Choroid plexus epithelial cell (primary cell): Measurements from ENCODE around the gene TSSK2.

Source experiments
- DNase-seq: peaks from one replicate; pipeline ENCODE4 v3.0.0-alpha.2; 2010; ENCODE audit warnings: low read depth
- H3K4me3 ChIP-seq: 2 replicates; pipeline ENCODE4 v1.5.1; 2011; ENCODE audit warnings: low read depth, mild to moderate bottlenecking, control low read depth, low read length, moderate library complexity
- CTCF ChIP-seq: conservative IDR thresholded peaks from 2 replicates; pipeline ENCODE4 v1.5.1; 2011; ENCODE audit warnings: low read depth, mild to moderate bottlenecking, control low read depth, inconsistent platforms, low read length, moderate library complexity

TSSK2 gene

DNA sequence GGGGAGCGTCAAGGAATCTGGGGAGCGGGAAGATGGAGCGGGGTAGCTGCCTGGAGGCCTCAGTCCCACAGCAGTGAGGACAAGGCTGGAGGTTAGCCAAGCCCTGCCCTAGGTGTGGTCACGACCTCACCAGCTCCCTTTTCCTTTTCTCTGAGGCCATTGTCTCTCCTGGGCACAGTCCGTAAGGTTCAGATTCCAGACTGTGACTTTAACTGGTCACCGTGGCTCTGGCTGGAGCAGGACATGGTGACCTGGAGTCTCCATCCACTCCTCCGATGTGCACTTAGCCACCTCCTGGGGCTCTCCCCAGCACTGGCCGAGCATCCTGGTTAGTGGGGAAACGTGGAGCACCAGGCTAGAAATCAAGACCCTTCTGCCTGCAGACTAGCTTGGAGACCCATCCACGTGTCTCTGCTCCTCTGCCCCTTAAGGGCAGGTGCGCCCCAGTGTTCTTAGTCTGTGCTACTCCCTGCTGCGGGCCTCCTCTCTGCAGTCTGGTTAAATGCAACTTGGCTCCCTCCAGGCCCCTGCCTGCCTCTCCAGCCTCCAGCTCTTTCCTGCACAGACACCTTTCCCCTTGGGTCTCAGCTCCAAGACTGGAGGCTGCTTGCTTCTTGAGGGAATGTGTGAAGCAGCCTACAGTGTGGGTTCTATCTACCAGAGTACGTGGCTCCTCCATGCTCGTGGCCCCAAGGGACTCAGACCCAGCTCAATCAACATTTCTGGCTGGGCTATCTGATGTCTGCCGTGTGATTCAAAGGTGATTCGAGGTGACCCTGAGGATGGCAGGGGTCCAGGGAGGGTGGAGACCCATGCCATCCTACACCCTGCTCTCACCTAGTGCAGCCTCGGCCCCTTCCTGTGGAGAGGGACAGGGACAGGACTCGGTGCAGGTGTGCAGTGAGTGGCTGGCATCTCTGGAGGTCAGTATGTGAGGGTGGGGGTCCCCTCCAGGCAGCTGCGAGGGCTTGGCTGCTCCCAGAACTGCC, 42.2 kb downstream of the TSSK2 start:
- H3K4me3 ChIP-seq, result peak overlapping the region; percentile 87
- DNase-seq, result no peak
- TF ChIP-seq CTCF, result no peak

DNA sequence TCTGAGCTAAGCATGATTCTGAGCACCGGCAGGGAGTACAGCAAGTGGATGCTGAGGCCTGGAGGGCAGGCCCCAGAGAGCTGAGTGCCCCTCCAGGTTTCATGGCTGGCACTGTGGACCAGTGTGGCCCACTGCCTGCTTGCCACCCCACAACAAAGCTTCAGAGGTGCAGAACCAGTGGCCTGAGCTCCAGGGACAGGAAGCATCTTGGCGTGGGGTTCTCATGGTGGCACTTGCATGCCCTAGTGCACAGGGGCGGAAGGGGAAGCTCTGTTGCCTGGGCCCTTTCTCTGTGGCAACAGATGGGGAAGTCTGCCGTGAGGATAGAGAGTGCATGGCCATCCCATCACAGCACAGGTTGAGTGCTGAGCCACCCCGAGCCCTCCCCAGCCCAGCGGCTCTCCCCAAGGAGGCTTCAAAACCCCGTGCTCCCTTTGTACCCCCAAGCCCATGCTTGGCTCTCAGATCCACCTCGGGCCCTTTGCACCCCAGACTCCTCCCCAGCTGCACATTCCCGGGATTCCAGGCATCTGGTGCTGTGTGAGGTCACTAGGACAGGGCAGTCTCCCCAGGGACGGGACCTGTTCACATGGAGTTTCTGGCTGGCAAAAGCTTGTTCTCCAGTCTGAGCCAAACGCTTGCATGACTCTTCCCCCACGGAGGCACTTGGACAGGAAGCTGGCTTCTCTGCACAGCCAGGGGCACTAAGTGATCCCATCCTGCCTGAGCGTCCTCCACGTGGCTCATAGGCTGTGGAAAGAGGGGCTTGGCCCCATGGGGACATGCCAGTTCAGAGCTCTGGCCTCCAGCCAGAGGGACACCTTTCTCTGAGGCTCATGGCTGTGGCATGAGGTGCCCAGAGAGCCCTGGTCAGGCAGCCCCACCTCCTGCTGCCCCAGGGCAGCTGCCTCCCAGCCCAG, 43.3 kb downstream of the TSSK2 start:
- DNase-seq, result peak; percentile 75
- no peak for TF ChIP-seq CTCF
- no peak overlapping the region for H3K4me3 ChIP-seq

DNA sequence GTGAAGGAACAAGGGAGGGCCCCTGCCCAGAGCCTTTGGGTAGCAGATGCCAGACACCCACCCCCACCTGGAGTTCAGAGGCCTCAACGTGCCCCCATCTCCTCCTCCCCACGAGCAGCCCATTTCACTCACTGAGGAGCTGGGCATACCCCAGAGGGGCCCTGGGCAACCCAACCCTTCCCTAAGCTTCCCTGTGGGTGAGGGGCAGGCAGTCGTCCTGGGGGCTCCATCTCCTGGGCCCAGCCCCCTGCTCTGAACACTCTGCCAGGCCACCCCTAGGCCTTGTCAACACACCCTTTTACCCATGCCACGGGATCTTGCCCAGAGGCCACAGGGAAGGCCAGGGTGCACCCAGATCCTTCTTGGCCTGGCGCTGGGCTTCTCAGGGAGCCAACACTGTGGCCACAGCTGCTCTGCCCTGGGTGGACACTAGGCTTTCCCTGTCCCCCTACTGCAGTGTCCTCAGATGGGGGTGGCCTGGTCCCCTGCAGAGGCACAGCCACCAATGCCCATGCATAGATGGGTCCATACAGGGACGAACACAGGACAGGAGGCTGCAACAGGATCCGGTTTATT, 44.0 kb downstream of the TSSK2 start:
- DNase-seq, result no peak
- TF ChIP-seq CTCF, result no peak
- H3K4me3 ChIP-seq, result no peak overlapping the region

DNA sequence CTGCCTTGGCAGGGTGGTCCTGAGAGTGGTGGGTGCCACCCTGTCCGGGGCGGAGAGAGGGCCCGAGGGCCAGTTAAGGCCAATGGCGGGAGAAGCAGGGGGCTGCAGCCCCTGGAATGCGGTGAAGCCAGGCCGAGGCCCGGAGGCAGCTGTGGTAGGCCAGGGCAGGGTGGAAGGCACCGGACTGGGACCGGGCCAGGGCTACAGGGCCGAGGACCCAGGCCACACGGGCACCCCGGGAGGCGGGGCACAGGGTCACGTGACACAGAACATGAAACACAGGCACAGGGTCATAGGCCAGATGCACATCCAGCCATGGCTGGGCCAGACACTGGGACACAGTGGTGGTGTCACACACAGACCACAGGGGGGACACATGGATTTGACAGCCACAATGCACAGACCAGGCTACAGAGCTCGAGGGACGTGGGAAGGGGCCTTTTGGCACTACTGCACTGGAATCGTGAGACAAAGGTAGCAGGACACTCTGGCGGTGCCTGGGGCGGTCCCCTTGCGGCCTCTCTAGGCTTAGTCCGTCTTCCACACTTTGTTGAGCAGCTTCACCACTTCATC, 44.6 kb downstream of the TSSK2 start:
- DNase-seq, result no peak
- H3K4me3 ChIP-seq, result no peak overlapping the region

GRCh38 chr22:19176175-19176643, 45.1 kb downstream of the TSSK2 start:
- no peak overlapping the region for H3K4me3 ChIP-seq
- DNase-seq, result no peak
- no peak for TF ChIP-seq CTCF

More for the DNA sequence above, 44.6 kb downstream of the TSSK2 start:
- TF ChIP-seq CTCF, result no peak

DNA sequence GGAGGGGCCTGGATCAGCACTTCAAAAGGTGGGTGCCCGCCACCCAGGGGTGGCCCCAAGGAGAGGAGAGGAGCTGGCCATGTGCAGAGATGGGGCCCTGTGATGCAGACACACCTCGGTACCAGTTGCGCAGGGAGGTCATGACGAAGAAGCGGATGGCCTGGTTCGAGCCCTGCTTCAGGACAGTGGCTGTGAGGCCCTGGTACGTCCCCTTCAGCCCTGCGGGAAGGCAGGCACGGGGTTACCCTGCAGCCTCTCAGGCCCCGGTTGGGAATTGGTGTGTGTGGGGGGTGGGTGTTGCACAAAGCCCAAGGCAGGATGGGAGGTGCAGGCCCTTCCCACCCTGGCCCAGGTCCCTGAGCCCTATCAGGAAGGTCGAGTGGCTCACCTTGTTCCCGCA, 45.6 kb downstream of the TSSK2 start:
- DNase-seq, result no peak
- no peak for TF ChIP-seq CTCF
- H3K4me3 ChIP-seq, result peak overlapping the region; percentile 80
